Cardiac fibroblast (primary cell): ENCODE measurements around the gene YPEL3.
A peak's percentile ranks its signal among the peaks of the same experiment; 100 is the strongest.

Experiments
- DNase-seq, 2 donors: peaks; one replicate each; pipeline versions ENCODE4 v3.0.0 to v3.0.0-alpha.2; 2010; ENCODE audit warnings: low read depth in 2 of 2
- H3K4me3 ChIP-seq, 2 donors: replicated peaks in 1 of 2; 1 replicate in 1 of 2; 2 replicates in 1 of 2; pipeline ENCODE4 v1.5.1; 2011; ENCODE audit warnings: low read depth in 2 of 2, low read length in 2 of 2, mild to moderate bottlenecking in 2 of 2, moderate library complexity in 1 of 2
- TF ChIP-seq, protein P1 (sequence below): IDR thresholded peaks from one replicate; pipeline ENCODE4 v1.5.1; 2011; ENCODE audit warnings: low read depth, mild to moderate bottlenecking, low read length, inconsistent platforms

YPEL3 gene

DNA sequence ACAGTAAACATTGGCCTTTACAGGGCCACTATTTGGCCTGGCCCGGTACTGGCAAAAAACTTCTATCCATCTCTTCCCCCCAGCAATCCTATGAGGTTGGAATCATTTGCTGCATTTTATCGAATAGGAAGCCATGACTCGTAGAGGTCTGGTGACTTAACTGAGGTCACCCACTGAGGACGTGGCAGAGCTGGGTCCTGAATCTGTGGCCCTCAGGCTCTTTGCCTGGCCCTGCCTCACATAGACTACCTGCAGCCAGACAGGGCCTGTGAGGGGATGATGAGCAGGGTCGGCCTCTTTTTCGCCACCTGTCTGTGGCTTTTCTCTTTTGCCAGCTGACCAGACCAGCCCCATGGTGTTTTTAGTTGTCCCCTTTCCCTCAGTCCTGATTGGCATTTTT lies 18.4 kb downstream of the YPEL3 start:
- TF ChIP-seq, protein P1, sequence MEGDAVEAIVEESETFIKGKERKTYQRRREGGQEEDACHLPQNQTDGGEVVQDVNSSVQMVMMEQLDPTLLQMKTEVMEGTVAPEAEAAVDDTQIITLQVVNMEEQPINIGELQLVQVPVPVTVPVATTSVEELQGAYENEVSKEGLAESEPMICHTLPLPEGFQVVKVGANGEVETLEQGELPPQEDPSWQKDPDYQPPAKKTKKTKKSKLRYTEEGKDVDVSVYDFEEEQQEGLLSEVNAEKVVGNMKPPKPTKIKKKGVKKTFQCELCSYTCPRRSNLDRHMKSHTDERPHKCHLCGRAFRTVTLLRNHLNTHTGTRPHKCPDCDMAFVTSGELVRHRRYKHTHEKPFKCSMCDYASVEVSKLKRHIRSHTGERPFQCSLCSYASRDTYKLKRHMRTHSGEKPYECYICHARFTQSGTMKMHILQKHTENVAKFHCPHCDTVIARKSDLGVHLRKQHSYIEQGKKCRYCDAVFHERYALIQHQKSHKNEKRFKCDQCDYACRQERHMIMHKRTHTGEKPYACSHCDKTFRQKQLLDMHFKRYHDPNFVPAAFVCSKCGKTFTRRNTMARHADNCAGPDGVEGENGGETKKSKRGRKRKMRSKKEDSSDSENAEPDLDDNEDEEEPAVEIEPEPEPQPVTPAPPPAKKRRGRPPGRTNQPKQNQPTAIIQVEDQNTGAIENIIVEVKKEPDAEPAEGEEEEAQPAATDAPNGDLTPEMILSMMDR = no peak
- no peak for DNase-seq

GRCh38 chr16:30076276-30076791 lies 19.7 kb downstream of the YPEL3 start:
- H3K4me3 ChIP-seq = peak overlapping the region; percentile 93 to 96
- TF ChIP-seq, protein P1 = no peak
- DNase-seq = no peak

More for the DNA sequence above, 18.4 kb downstream of the YPEL3 start:
- H3K4me3 ChIP-seq = peak overlapping the region in 1 of 2 donors; percentile 96

DNA sequence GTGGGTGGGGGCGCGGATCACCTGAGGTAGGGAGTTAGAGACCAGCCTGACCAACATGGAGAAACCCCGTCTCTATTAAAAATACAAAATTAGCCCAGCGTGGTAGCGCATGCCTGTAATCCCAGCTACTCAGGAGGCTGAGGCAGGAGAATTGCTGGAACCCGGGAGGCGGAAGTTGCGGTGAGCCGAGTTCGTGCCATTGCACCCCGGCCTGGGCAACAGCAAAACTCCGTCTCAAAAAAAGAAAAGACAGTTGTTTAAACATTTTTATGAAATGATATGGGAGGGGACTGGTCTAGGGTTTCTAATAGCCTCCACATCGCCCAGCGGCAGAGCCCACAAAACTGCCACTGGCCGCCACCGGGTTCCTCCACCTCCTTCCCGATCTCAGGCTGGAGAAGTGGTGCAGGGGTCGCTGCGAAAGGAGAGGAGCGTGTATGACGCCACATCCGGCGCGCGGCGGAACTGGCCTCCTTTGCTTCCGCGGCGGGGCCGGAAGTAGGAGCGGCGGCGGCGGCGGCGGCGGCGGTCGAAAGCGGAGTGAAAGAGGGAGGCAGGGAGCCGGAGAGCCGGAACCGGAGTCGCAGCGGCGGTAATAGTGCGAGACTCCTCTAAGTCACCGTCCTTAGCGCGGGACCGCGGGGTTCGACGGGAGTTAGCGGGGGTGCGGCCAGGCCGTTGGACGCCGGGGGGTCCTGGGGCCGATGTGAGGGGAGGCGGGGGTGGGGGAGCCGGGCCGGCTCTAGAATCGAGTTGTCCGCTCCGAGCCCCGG lies 20.3 kb downstream of the YPEL3 start, which contains the start of gene PPP4C:
Gene PPP4C (plus strand): TSS at position 492 of the 773 bp plus-strand sequence. CDS start 384 bp downstream, outside the sequence.
- TF ChIP-seq, protein P1 = no peak
- peak; percentile 90 to 91 for DNase-seq
- peak within 1 kb of the TSS; percentile 93 to 96 for H3K4me3 ChIP-seq

GRCh38 chr16:30070490-30070889 lies 25.5 kb downstream of the YPEL3 start:
- TF ChIP-seq, protein P1 = no peak
- H3K4me3 ChIP-seq = peak overlapping the region in 1 of 2 donors; percentile 41
- DNase-seq = no peak

- H3K4me3 ChIP-seq = peak overlapping the region; percentile 25 to 41
- TF ChIP-seq, protein P1 = no peak
- peak; percentile 25 to 44 for DNase-seq
Observed at GRCh38 chr16:30069611-30070462, 26.2 kb downstream of the YPEL3 start.

GRCh38 chr16:30068750-30069610 lies 27.0 kb downstream of the YPEL3 start:
- DNase-seq = peak; percentile 43
- TF ChIP-seq, protein P1 = peak; percentile 65

More at GRCh38 chr16:30068750-30069610, 27.0 kb downstream of the YPEL3 start:
- peak overlapping the region in 1 of 2 donors; percentile 41 for H3K4me3 ChIP-seq
